K562 (cell line): ENCODE measurements around the gene MIDN. TPM values are rescaled to one million over a fixed set of nuclear protein-coding genes. Genes with fewer than 3 reads are reported as not detected.

Source experiments
- CBFB ChIP-seq: sonication (generic); formaldehyde crosslinking; IDR thresholded peaks from 2 replicates; pipeline ENCODE4 v1.4.0; 2020; ENCODE audit warnings: mild to moderate bottlenecking, missing genetic modification reagents
- EWSR1 ChIP-seq: fragments of 450-650 bp; IDR thresholded peaks from 2 replicates; pipeline ENCODE4 v1.6.1; 2018; ENCODE audit warnings: borderline replicate concordance, mild to moderate bottlenecking, low read depth, moderate library complexity; ENCODE audit not compliant: partially characterized antibody
- FOXP4 ChIP-seq: sonication (generic); formaldehyde crosslinking; IDR thresholded peaks from 2 replicates; pipeline ENCODE4 v1.8.0; 2022; ENCODE audit warnings: mild to moderate bottlenecking, missing genetic modification reagents, borderline replicate concordance
- HDAC3 ChIP-seq: fragments of 450-650 bp; IDR thresholded peaks from 2 replicates; pipeline ENCODE4 v1.6.1; 2018; ENCODE audit warnings: borderline replicate concordance, mild to moderate bottlenecking, moderate library complexity; ENCODE audit not compliant: partially characterized antibody
- MAZ ChIP-seq, 2 experiments: fragments of 450-650 bp in 1 of 2; sonication (generic) in 1 of 2; formaldehyde crosslinking; IDR thresholded peaks in 1 of 2; conservative IDR thresholded peaks in 1 of 2; 2 replicates each; pipeline versions ENCODE4 v1.4.0 to v1.5.0; 2020; ENCODE audit warnings: mild to moderate bottlenecking in 1 of 2, missing genetic modification reagents in 1 of 2
- MBD2 ChIP-seq: sonication (generic); IDR thresholded peaks from 2 replicates; pipeline ENCODE4 v1.6.1; 2016; ENCODE audit warnings: low read depth, borderline replicate concordance
- MEF2D ChIP-seq: conservative IDR thresholded peaks from 2 replicates; pipeline ENCODE4 v1.6.1; 2016; ENCODE audit warnings: low read depth, missing genetic modification characterization, missing compliant biosample characterization
- MYNN ChIP-seq, 2 experiments: sonication (generic); formaldehyde crosslinking in 1 of 2; IDR thresholded peaks; 2 replicates each; pipeline versions ENCODE4 v1.5.0 to v1.6.1; 2016 to 2020; ENCODE audit warnings: antibody characterized with exemption in 1 of 2, missing genetic modification reagents in 1 of 2
- NCOA6 ChIP-seq: fragments of 450-650 bp; IDR thresholded peaks from 2 replicates; pipeline ENCODE4 v1.6.1; 2017; ENCODE audit warnings: mild to moderate bottlenecking
- NR0B1 ChIP-seq: fragments of 450-650 bp; IDR thresholded peaks from one replicate; pipeline ENCODE4 v1.6.1; 2018; ENCODE audit warnings: mild to moderate bottlenecking, moderate library complexity; ENCODE audit not compliant: partially characterized antibody
- NR4A1 ChIP-seq, 2 experiments: fragments of 250-450 bp in 1 of 2; fragments of 450-650 bp in 1 of 2; sonication (Bioruptor Pico) in 1 of 2; IDR thresholded peaks; 2 replicates each; pipeline versions ENCODE4 v1.4.0 to v1.6.1; 2016 to 2020; ENCODE audit warnings: mild to moderate bottlenecking in 2 of 2, missing compliant biosample characterization in 1 of 2, missing genetic modification characterization in 1 of 2, moderate library complexity in 1 of 2
- PHF8 ChIP-seq: fragments of 200-600 bp; sonication (generic); IDR thresholded peaks from 2 replicates; pipeline ENCODE4 v1.6.1; 2012; ENCODE audit warnings: mixed run types, mild to moderate bottlenecking, inconsistent platforms, low read length, moderate library complexity, borderline replicate concordance
- SIN3A ChIP-seq, 2 experiments: fragments of 150-350 bp in 1 of 2; IDR thresholded peaks; 2 replicates each; pipeline ENCODE4 v1.6.1; 2011 to 2016; ENCODE audit warnings: borderline replicate concordance in 2 of 2, low read depth in 2 of 2, low read length in 2 of 2, mild to moderate bottlenecking in 2 of 2, moderate library complexity in 2 of 2; ENCODE audit not compliant: control insufficient read depth in 1 of 2
- SMC3 ChIP-seq: conservative IDR thresholded peaks from 2 replicates; pipeline ENCODE4 v1.6.1; 2011; ENCODE audit warnings: low read depth, low read length, improper control_type of control experiment; ENCODE audit not compliant: insufficient read depth
- SNAPC5 ChIP-seq: fragments of 250-450 bp; sonication (Bioruptor Pico); IDR thresholded peaks from 2 replicates; pipeline ENCODE4 v1.8.0; 2021; ENCODE audit warnings: moderate library complexity, mild to moderate bottlenecking, inconsistent platforms
- SRF ChIP-seq, 2 experiments: fragments of 250-450, 450-650 bp in 1 of 2; sonication (Bioruptor Pico) in 1 of 2; sonication (generic) in 1 of 2; formaldehyde crosslinking; IDR thresholded peaks; 2 replicates each; pipeline versions ENCODE4 v1.5.0 to v1.5.1; 2020 to 2022; ENCODE audit warnings: mild to moderate bottlenecking in 1 of 2, missing genetic modification reagents in 1 of 2
- YBX1 ChIP-seq: fragments of 450-650 bp; IDR thresholded peaks from 2 replicates; pipeline ENCODE4 v1.7.1; 2016; ENCODE audit warnings: mild to moderate bottlenecking
- ZNF41 ChIP-seq: fragments of 250-450 bp; sonication (Bioruptor Pico); conservative IDR thresholded peaks from 2 replicates; pipeline ENCODE4 v1.4.0; 2020; ENCODE audit warnings: mild to moderate bottlenecking
- ZNF436 ChIP-seq: fragments of 250-450, 450-650 bp; sonication (Bioruptor Pico); formaldehyde crosslinking; IDR thresholded peaks from 2 replicates; pipeline ENCODE4 v1.7.0; 2020; ENCODE audit warnings: mild to moderate bottlenecking
- ZNF639 ChIP-seq, 2 experiments: fragments of 200-800 bp in 1 of 2; sonication (Bioruptor generic) in 1 of 2; sonication (generic) in 1 of 2; formaldehyde crosslinking in 1 of 2; IDR thresholded peaks in 1 of 2; conservative IDR thresholded peaks in 1 of 2; 2 replicates each; pipeline versions ENCODE4 v1.5.0 to v1.6.1; 2016 to 2020; ENCODE audit warnings: missing compliant biosample characterization in 1 of 2, missing genetic modification characterization in 1 of 2, missing genetic modification reagents in 1 of 2
- ZNF644 ChIP-seq: fragments of 200-800 bp; sonication (Bioruptor generic); IDR thresholded peaks from 2 replicates; pipeline ENCODE4 v1.6.1; 2016; ENCODE audit warnings: low read depth, missing genetic modification characterization, missing compliant biosample characterization
- polyA plus RNA-seq, 8 experiments: library from polyadenylated mRNA; depleted of rRNA in 4 of 8; stranded (reverse) in 5 of 8; unstranded in 3 of 8; fragments of >200 nt; fragmentation: Nextera tagmentation in 2 of 8; fragmentation: Illumina TruSeq in 1 of 8; extraction: Ambion mirVana in 2 of 8; extraction: Trizol in 1 of 8; gene quantifications; 2 replicates each; pipeline versions ENCODE4 v1.2.1 to v1.2.3, GENCODE V29; 2011 to 2014; ENCODE audit warnings: inconsistent platforms in 1 of 8, missing spikeins in 1 of 8
- total RNA-seq, 7 experiments: library from RNA; depleted of rRNA in 6 of 7; stranded (reverse); fragments of >200 nt in 6 of 7; fragmentation: Illumina TruSeq in 2 of 7; extraction: Trizol in 2 of 7; gene quantifications; 2 replicates each; pipeline versions ENCODE4 v1.2.1 to v1.2.3, GENCODE V29; 2011 to 2021; ENCODE audit warnings: low replicate concordance in 1 of 7

Gene MIDN
- total and polyA plus RNA-seq, 9 of the 15 experiments (the other 6 are each of a cell fraction or from before 2014, with no cell fraction given), result 0.17 to 120 (median 10.1) TPM

- no peak for TF ChIP-seq NR0B1
- no peak for TF ChIP-seq ZNF436 (CRISPR knock-in tag)
- TF ChIP-seq MAZ (CRISPR knock-in tag; conservative IDR thresholded peaks at IDR 0.05 in 1 of 2, IDR thresholded peaks at IDR 0.05 in 1 of 2), result peak; percentile 42 to 63
- TF ChIP-seq SNAPC5 (CRISPR knock-in tag), result no peak
- 0 out of 2 replicates have a peak, but pooled peaks have one; percentile 1 for TF ChIP-seq ZNF644 (tag)
- TF ChIP-seq EWSR1, result no peak
- no peak for TF ChIP-seq ZNF41 (CRISPR knock-in tag)
- TF ChIP-seq NCOA6, result no peak
- TF ChIP-seq NR4A1 (CRISPR knock-in tag; IDR thresholded peaks at IDR 0.05), result no peak
- no peak for TF ChIP-seq NR4A1 (tag; IDR thresholded peaks at IDR 0.05)
- no peak for TF ChIP-seq SRF (CRISPR knock-in tag; IDR thresholded peaks at IDR 0.05)
- TF ChIP-seq PHF8, result peak; percentile 26; the same call in 1 of the 2 replicates
- TF ChIP-seq HDAC3, result no peak
- no peak for TF ChIP-seq MEF2D (tag)
- TF ChIP-seq SMC3, result no peak
- peak; percentile 40 to 83; a peak in 2 of 4 replicates for TF ChIP-seq SIN3A (IDR thresholded peaks at IDR 0.05; ENCODE audit: borderline replicate concordance in 2 of 2, control insufficient read depth in 1 of 2, low read depth in 2 of 2, low read length in 2 of 2)
- TF ChIP-seq MYNN (IDR thresholded peaks at IDR 0.05), result no peak
- TF ChIP-seq MYNN (CRISPR knock-in tag; IDR thresholded peaks at IDR 0.05), result no peak
- TF ChIP-seq MBD2, result 0 out of 2 replicates have a peak, but pooled peaks have one; percentile 28
- TF ChIP-seq CBFB (CRISPR knock-in tag), result no peak
- peak in 1 of 2 experiments; percentile 92; a peak in 2 of 4 replicates for TF ChIP-seq ZNF639 (CRISPR knock-in tag; conservative IDR thresholded peaks at IDR 0.05 in 1 of 2, IDR thresholded peaks at IDR 0.05 in 1 of 2)
- TF ChIP-seq FOXP4 (CRISPR knock-in tag), result peak; percentile 32; the same call in 1 of the 2 replicates
- no peak for TF ChIP-seq YBX1
Measured at GRCh38 chr19:1249298-1249989, 1.1 kb downstream of the MIDN start (continued).
